Measurements from ENCODE around the gene FNTB. TPM values are rescaled to one million over a fixed set of nuclear protein-coding genes. Genes with fewer than 3 reads are reported as not detected.

Gene FNTB, protein sequence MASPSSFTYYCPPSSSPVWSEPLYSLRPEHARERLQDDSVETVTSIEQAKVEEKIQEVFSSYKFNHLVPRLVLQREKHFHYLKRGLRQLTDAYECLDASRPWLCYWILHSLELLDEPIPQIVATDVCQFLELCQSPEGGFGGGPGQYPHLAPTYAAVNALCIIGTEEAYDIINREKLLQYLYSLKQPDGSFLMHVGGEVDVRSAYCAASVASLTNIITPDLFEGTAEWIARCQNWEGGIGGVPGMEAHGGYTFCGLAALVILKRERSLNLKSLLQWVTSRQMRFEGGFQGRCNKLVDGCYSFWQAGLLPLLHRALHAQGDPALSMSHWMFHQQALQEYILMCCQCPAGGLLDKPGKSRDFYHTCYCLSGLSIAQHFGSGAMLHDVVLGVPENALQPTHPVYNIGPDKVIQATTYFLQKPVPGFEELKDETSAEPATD
- 10.7 and 12.5 TPM in 2 replicates for total RNA-seq (2014; rRNA removed; shearing (Covaris generic))
- polyA plus RNA-seq (2016; fragmentation: Nextera tagmentation; extraction: Ambion mirVana) = 7.8 and 8.6 TPM in 2 replicates
- long read RNA-seq, partial matches to known transcripts = 0 of 5 reads
- long read RNA-seq, other reads (novel, unspliced or antisense) = 1 of 5 reads

DNA sequence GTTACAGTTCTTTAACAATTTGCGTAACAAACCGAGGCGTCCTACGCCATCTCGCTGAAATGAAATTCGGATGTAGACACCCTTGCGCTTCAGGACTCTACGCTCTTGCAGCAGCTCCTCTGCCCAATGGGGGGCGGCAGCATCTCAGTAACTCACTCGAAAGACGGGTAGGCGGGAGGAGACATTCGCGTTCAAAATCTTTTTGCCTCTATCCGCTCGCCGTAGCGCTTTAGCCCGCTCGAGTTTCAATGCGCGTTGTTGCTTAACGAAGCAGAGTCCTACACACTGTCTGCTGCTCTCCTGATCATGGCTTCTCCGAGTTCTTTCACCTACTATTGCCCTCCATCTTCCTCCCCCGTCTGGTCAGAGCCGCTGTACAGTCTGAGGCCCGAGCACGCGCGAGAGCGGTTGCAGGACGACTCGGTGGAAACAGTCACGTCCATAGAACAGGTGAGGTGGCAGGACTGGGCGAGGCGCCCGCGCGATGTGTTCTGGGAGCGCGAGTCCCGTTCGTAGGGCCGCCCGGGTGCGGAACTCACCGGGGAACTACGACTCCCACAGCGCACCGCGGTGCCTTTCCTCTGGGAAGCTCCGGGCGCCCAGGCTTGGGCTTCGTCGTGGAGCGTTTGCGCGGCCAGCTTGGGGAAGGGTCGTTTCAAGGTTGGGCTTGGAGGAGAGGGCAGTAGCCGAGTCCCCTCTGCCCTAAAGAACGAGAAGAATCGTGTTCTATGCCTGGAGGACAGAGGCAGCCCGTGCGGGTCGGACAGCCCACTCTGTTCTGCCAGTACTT is at the start of gene FNTB:
Gene FNTB, plus strand, starts transcription at position 248 of the 790 bp plus-strand sequence. Its CDS starts 59 bp downstream, at position 307.
- Mint-ChIP-seq H3K9me3 (no peaks in the 10 kb centered on the region), H3K36me3 (ENCODE audit: low read depth) (no peaks in the 10 kb centered on the region), H3K27ac (peak within 1 kb of the TSS; percentile 98), H3K4me3 (peak within 1 kb of the TSS; percentile 96), H3K4me1 (peaks cover 8% of the 10 kb centered on the region), H3K27me3 (ENCODE audit: insufficient read depth, low read depth, poor library complexity) (peaks cover 15% of the 10 kb centered on the region)
- ATAC-seq (peak; percentile 96), DNase-seq (ENCODE audit: low spot score) (peak; percentile 99)
- H3K27me3 ChIP-seq (ENCODE audit: insufficient read depth) = peaks cover 5% of the 10 kb centered on the region; the same call in 1 of the 2 replicates
- H3K4me3 ChIP-seq = peak within 1 kb of the TSS; percentile 72
- H3K4me2 ChIP-seq = peak within 1 kb of the TSS; percentile 96
- no peaks in the 10 kb centered on the region for H3K9me2 ChIP-seq (ENCODE audit: insufficient read depth)
- 0 out of 2 replicates have a peak, but pooled peaks cover 3% of the 10 kb centered on the region for H3F3A ChIP-seq (replicated peaks; ENCODE audit: low read depth)
- peak within 1 kb of the TSS; percentile 85 for H2AFZ ChIP-seq
- H4K20me1 ChIP-seq (replicated peaks; ENCODE audit: insufficient read depth) = peaks cover 6% of the 10 kb centered on the region; the same call in 1 of the 2 replicates
- H3K79me2 ChIP-seq (replicated peaks; ENCODE audit: insufficient read depth) = peaks cover 30% of the 10 kb centered on the region
- H3K27ac ChIP-seq (ENCODE audit: low read depth) = no peak within 1 kb of the TSS
- H3K36me3 ChIP-seq (ENCODE audit: insufficient read depth) = no peaks in the 10 kb centered on the region
- TF ChIP-seq ZNF462 (CRISPR knock-in tag; IDR thresholded peaks at IDR 0.05) = no peak
- TF ChIP-seq, protein P1, sequence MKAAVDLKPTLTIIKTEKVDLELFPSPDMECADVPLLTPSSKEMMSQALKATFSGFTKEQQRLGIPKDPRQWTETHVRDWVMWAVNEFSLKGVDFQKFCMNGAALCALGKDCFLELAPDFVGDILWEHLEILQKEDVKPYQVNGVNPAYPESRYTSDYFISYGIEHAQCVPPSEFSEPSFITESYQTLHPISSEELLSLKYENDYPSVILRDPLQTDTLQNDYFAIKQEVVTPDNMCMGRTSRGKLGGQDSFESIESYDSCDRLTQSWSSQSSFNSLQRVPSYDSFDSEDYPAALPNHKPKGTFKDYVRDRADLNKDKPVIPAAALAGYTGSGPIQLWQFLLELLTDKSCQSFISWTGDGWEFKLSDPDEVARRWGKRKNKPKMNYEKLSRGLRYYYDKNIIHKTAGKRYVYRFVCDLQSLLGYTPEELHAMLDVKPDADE (IDR thresholded peaks at IDR 0.05) = peak; percentile 89
- peak; percentile 68 to 95 for TF ChIP-seq CTCF (conservative IDR thresholded peaks at IDR 0.05; ENCODE audit: low read depth in 2 of 2)
- 0 out of 2 replicates have a peak, but pooled peaks have one; percentile 22 for TF ChIP-seq CREB1 (CRISPR knock-in tag; IDR thresholded peaks at IDR 0.05; ENCODE audit: low read depth)
- TF ChIP-seq ZNF331 (CRISPR knock-in tag; IDR thresholded peaks at IDR 0.05; ENCODE audit: low read depth) = no peak
- no peak for TF ChIP-seq STAT1 (IDR thresholded peaks at IDR 0.05; ENCODE audit: unreplicated experiment)
- peak; percentile 91 for TF ChIP-seq POLR2AphosphoS5 (IDR thresholded peaks at IDR 0.05; ENCODE audit: low read depth)
- 0 out of 2 replicates have a peak, but pooled peaks have one; percentile 24 for TF ChIP-seq NANOG (IDR thresholded peaks at IDR 0.05; ENCODE audit: borderline replicate concordance)
- H3K4me1 ChIP-seq (ENCODE audit: insufficient read depth) = peaks cover 11% of the 10 kb centered on the region

Data from GM23338 (cell line).